HFF-Myc (cell line): ENCODE data around the gene TYSND1.

Source experiments
- DNase-seq: peaks from one replicate; pipeline ENCODE4 v3.0.0-alpha.2; 2011; ENCODE audit warnings: low read depth; ENCODE audit errors: extremely low read depth
- H3K4me3 ChIP-seq: replicated peaks from 2 replicates; pipeline ENCODE4 v1.5.1; 2011; ENCODE audit warnings: low read depth, mild to moderate bottlenecking, control low read depth, low read length
- TF ChIP-seq, protein P1 (sequence below): IDR thresholded peaks from 2 replicates; pipeline ENCODE4 v1.5.1; 2012; ENCODE audit warnings: mild to moderate bottlenecking, low read depth, low read length, control low read depth; ENCODE audit errors: missing control alignments

The TYSND1 gene

DNA sequence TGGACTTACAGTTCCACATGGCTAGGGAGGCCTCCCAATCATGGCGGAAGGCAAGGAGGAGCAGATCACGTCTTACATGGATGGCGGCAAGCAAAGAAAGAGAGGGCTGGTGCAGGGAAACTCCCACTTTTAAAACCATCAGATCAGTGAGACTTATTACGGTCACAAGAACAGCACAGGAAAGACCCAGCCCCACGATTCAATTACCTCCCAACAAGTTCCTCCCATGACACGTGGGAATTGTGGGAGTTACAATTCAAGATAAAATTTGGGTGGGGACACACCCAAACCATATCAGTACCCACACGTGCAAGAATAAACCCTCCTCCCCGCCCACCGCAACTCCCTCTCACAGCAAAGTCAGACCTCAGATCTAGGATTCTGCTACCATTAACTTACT, 9.4 kb downstream of the TYSND1 start:
- TF ChIP-seq, protein P1, sequence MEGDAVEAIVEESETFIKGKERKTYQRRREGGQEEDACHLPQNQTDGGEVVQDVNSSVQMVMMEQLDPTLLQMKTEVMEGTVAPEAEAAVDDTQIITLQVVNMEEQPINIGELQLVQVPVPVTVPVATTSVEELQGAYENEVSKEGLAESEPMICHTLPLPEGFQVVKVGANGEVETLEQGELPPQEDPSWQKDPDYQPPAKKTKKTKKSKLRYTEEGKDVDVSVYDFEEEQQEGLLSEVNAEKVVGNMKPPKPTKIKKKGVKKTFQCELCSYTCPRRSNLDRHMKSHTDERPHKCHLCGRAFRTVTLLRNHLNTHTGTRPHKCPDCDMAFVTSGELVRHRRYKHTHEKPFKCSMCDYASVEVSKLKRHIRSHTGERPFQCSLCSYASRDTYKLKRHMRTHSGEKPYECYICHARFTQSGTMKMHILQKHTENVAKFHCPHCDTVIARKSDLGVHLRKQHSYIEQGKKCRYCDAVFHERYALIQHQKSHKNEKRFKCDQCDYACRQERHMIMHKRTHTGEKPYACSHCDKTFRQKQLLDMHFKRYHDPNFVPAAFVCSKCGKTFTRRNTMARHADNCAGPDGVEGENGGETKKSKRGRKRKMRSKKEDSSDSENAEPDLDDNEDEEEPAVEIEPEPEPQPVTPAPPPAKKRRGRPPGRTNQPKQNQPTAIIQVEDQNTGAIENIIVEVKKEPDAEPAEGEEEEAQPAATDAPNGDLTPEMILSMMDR = no peak
- no peak for DNase-seq
- H3K4me3 ChIP-seq = no peak overlapping the region

DNA sequence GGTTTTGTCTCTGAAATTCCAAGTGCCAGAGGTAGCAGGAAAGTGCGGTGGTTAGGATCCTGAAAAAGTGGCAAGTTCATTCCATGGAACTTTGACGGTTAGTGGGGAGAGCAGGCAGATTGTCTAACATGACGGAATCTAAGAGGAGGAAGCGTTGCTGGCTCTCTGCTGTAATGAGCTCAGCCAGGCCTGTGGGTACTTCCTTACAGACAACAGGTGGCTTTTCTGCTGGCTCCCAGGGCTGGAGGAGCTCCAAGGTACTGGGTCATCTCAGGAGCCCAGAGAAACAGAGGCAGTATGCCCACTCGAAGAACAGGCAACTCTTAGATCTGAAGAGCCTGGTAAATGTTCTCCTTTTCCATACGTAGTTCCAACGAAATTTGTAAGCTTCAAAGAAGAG, 10.8 kb downstream of the TYSND1 start:
- no peak for DNase-seq
- TF ChIP-seq, protein P1 = no peak
- H3K4me3 ChIP-seq = no peak overlapping the region

DNA sequence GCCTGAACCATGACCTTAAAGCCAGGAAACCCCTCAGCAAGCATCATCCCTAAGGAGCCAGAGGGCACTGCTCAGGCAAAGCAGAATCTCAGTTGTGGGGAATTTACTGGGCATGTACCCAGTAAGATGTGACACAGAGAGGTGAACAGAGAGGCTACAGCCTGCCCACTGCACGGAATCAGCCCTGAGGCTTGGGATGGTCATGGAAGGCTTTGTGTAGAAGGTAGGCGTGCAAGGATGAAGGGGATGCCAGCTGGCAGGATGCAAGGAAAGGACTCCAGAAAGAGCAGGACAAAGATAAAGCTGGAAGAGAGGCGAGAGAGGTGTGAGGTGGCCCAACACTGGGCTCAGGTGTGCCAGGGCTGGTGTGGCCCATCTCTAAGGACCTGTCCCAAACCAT, 11.5 kb downstream of the TYSND1 start:
- no peak overlapping the region for H3K4me3 ChIP-seq
- TF ChIP-seq, protein P1 = no peak
- DNase-seq = no peak

DNA sequence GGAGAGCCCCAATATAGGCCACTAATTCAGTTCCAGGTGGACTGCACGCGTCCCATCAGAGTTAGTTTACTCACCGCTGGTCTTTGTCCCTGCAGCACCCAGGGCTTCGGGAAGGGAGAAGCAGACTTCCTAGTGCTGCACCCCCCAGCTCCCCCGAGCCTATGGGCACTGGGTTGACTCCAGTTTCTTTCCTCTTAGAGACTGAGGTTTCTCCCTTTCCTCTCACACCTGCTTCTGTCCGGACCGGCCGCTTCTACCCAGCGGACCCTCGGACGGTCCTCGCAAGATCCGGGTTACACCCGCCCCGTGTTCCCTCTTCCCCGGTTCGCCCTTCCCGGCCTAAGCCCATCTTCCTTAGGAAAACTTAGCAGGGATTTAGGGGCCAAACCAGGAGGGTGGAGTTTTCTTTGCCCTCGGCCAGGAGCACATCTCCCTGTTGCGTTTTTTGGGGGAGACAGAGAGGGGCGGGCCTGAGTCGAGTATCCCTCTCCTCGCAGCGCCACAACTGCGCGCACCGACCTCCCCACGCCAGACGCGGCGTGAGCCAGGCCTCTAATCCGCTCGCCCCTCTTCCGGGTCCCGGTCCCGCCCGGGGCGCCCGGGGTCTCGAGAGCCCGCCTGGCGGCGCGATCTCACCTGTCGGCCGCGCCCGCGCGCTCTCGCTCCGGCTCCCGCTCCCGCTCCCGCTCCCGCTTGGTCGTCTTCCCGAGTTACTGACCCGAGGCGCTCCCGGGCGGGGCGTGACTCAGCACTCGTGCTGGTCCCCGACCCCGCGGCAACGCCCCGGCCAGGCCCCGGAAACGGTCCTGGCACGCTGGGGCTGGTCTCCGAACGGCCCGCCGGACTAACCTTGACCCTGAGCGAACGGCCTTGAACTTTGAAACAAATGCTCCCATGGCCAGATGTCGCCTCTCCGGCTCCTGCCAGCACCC, 14.1 kb downstream of the TYSND1 start, which contains the start of gene AIFM2:
Gene AIFM2, minus strand, starts transcription at position 728 of the 932 bp plus-strand sequence. CDS start 8,741 bp downstream, outside the sequence.
- peak within 1 kb of the TSS; percentile 64 for H3K4me3 ChIP-seq
- DNase-seq = peak; percentile 16
- TF ChIP-seq, protein P1 = no peak

DNA sequence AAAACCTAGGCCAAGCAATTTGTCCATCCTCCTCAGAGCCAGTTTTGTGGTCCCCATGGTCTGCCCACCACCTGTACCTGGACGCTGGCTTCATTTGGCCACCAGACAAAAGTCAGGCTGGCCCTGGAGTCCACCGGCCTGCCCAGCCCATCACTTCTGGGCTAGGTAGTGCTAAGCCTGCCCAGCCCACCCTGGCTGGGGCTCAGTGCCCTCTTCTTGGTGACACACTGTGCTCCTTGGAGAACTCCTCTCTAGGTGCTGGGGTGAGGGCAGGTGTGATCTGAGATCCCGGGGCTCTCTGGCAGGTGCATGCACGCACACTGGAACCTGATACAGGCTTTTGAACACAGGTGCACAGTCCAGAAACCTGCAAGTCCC, 15.0 kb downstream of the TYSND1 start:
- H3K4me3 ChIP-seq = peak overlapping the region; percentile 64
- DNase-seq = no peak
- TF ChIP-seq, protein P1 = no peak

DNA sequence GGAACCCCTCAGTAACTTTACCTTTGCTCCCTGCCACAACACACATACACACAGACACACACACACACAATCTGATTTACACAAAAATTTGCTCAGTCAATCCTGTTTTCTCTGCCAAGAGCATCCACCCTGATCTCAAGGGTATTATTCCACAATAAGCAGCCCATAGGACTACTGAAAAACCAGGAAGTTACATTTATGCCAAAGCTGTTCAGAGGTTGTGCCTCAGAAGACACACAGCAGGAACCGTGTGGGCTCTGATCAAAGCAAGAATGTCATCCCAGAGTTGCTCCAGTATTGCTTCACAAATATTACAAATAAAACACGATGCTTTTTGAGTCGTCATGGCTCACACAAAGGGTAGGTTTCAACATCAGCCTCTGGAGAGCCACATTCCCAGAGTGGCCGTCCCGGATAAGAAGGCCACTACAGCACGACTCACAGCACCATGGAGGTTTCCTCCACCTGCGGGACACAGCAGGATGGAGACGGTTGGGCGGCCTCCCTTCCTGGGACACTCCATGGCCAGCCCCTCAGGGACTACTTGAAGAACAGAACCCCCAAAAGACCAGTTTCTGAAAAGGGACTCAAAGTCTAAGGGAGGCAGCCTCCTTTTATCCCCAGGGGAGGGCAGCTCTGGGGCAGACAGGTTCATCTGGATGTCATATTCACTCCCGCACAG, 15.5 kb downstream of the TYSND1 start:
- TF ChIP-seq, protein P1 = no peak
- DNase-seq = no peak
- H3K4me3 ChIP-seq = peak overlapping the region; percentile 64; the same call in 1 of the 2 replicates
